Activated CD8-positive, alpha-beta T cell treated with anti-CD3 and anti-CD28 coated beads for 36 hours (primary cell): ENCODE measurements around the gene PATJ. TPM values are rescaled to one million over a fixed set of nuclear protein-coding genes. Genes with fewer than 3 reads are reported as not detected.
A peak's percentile ranks its signal among the peaks of the same experiment; 100 is the strongest.
"Not testable (repeated sequence)": the region's sequence is repeated elsewhere in the genome, so short reads cannot be mapped to it uniquely, and the experiment has no call there.

Source experiments
- ATAC-seq: fragments of 200-7000 bp; cut with Tn5 transposase; one replicate; pipeline ENCODE4 v1.10.0; 2021; ENCODE audit warnings: mild to moderate bottlenecking, moderate library complexity
- CTCF ChIA-PET: fragments of 350-600 bp; sonication (Branson Sonifier 250); formaldehyde crosslinking; loops from one replicate; lab custom pipeline; 2021; ENCODE audit warnings: antibody characterized with exemption; lab: Charles Lee
- POLR2A ChIA-PET: fragments of 350-600 bp; sonication (Branson Sonifier 250); formaldehyde crosslinking; loops from one replicate; lab custom pipeline; 2021; ENCODE audit warnings: antibody characterized with exemption; lab: Charles Lee
- DNase-seq: peaks from one replicate; pipeline ENCODE4 v3.0.0-alpha.2; 2020
- H3K27ac Mint-ChIP-seq: one replicate; pipeline ENCODE4 v1.8.0; 2021; ENCODE audit warnings: mild to moderate bottlenecking, mixed read lengths
- H3K27me3 Mint-ChIP-seq: one replicate; pipeline ENCODE4 v1.8.0; 2021; ENCODE audit warnings: mixed read lengths
- H3K36me3 Mint-ChIP-seq: one replicate; pipeline ENCODE4 v1.8.0; 2021; ENCODE audit warnings: low read depth, mixed read lengths
- H3K4me1 Mint-ChIP-seq: one replicate; pipeline ENCODE4 v1.8.0; 2021; ENCODE audit warnings: low read depth, mixed read lengths
- H3K4me3 Mint-ChIP-seq: one replicate; pipeline ENCODE4 v1.8.0; 2021; ENCODE audit warnings: mild to moderate bottlenecking, moderate library complexity, mixed read lengths
- H3K9me3 Mint-ChIP-seq: one replicate; pipeline ENCODE4 v1.8.0; 2021; ENCODE audit warnings: mixed read lengths
- CTCF ChIP-seq: fragments of 200-600 bp; IDR thresholded peaks from one replicate; pipeline ENCODE4 v1.8.0; 2022; ENCODE audit warnings: antibody characterized with exemption, mild to moderate bottlenecking
- intact Hi-C: fragments of 100-400 bp; cut with micrococcal nuclease; formaldehyde crosslinking; loops from one replicate; pipeline ENCODE4 v1.10.0; 2022
- total RNA-seq, 2 experiments: library from RNA; stranded (reverse); gene quantifications; one replicate each; pipeline ENCODE4 v1.2.3, GENCODE V29; 2021

Gene PATJ
- total RNA-seq, 2 experiments from 2014 or later = 8.1 to 9.2 TPM

GRCh38 chr1:61781151-61781550 lies 38.9 kb downstream of the PATJ start:
- ATAC-seq (no peak), DNase-seq (no peak)
- H3K9me3 Mint-ChIP-seq = no peaks in the 10 kb centered on the region
- no peak for TF ChIP-seq CTCF
- H3K27me3 Mint-ChIP-seq = no peaks in the 10 kb centered on the region
- H3K4me1 Mint-ChIP-seq = peaks cover 48% of the 10 kb centered on the region
- CTCF ChIA-PET = interaction anchor here (1.5 kb wide), 1 partner anchor 12 kb away, joined by 5 read pairs; no protein-coding TSS in a partner anchor
- H3K4me3 Mint-ChIP-seq = no peak overlapping the region
- POLR2A ChIA-PET = no interaction called here
- intact Hi-C loops = no loop called here
- peaks cover 2% of the 10 kb centered on the region for H3K36me3 Mint-ChIP-seq
- H3K27ac Mint-ChIP-seq = no peak overlapping the region

- Mint-ChIP-seq H3K27ac (peak overlapping the region; percentile 47), H3K36me3 (peaks cover 2% of the 10 kb centered on the region), H3K27me3 (no peaks in the 10 kb centered on the region), H3K4me3 (no peak overlapping the region), H3K4me1 (peaks cover 50% of the 10 kb centered on the region), H3K9me3 (no peaks in the 10 kb centered on the region)
- intact Hi-C loops = loop anchor here (2.0 kb wide), 1 partner anchor 58 kb away; the partner anchor contains the start of gene TM2D1
- ATAC-seq = peak; percentile 95
- peak; percentile 87 for DNase-seq
- POLR2A ChIA-PET = interaction anchor here (0.7 to 0.8 kb wide), 2 partner anchors 12 to 56 kb away, joined by 3 read pairs; no protein-coding TSS in a partner anchor
- CTCF ChIA-PET = interaction anchor here (1.1 kb wide), 1 partner anchor 141 kb away, joined by 3 read pairs; no protein-coding TSS in a partner anchor
- TF ChIP-seq CTCF = no peak
Measured at GRCh38 chr1:61782771-61783170, 40.5 kb downstream of the PATJ start.

- Mint-ChIP-seq H3K4me1 (peaks cover 46% of the 10 kb centered on the region), H3K27me3 (no peaks in the 10 kb centered on the region), H3K27ac (no peak overlapping the region), H3K4me3 (no peak overlapping the region), H3K9me3 (no peaks in the 10 kb centered on the region), H3K36me3 (peaks cover 6% of the 10 kb centered on the region)
- POLR2A ChIA-PET = interaction anchor here (1.2 kb wide), 1 partner anchor 11 kb away, joined by 3 read pairs; no protein-coding TSS in a partner anchor
- no peak for ATAC-seq
- TF ChIP-seq CTCF = no peak
- CTCF ChIA-PET = no interaction called here
- intact Hi-C loops = no loop called here
- DNase-seq = no peak
Measured at GRCh38 chr1:61784726-61785125, 42.4 kb downstream of the PATJ start.

GRCh38 chr1:61790837-61791236 lies 48.6 kb downstream of the PATJ start:
- peaks cover 2% of the 10 kb centered on the region for H3K4me1 Mint-ChIP-seq
- H3K9me3 Mint-ChIP-seq = no peaks in the 10 kb centered on the region
- intact Hi-C loops = no loop called here
- POLR2A ChIA-PET = no interaction called here
- H3K27ac Mint-ChIP-seq = no peak overlapping the region
- no peaks in the 10 kb centered on the region for H3K27me3 Mint-ChIP-seq
- ATAC-seq (no peak), DNase-seq (no peak)
- CTCF ChIA-PET = no interaction called here
- TF ChIP-seq CTCF = no peak
- H3K4me3 Mint-ChIP-seq = no peak overlapping the region
- H3K36me3 Mint-ChIP-seq = peaks cover 9% of the 10 kb centered on the region

GRCh38 chr1:61797045-61797755 lies 54.9 kb downstream of the PATJ start:
- H3K4me3 Mint-ChIP-seq = no peak overlapping the region
- peaks cover 3% of the 10 kb centered on the region for H3K4me1 Mint-ChIP-seq
- POLR2A ChIA-PET = interaction anchor here (1.1 kb wide), 1 partner anchor 97 kb away, joined by 4 read pairs; no protein-coding TSS in a partner anchor
- intact Hi-C loops = no loop called here
- H3K9me3 Mint-ChIP-seq = no peaks in the 10 kb centered on the region
- H3K36me3 Mint-ChIP-seq = peaks cover 28% of the 10 kb centered on the region
- no peak for TF ChIP-seq CTCF
- DNase-seq (no peak), ATAC-seq (no peak)
- H3K27ac Mint-ChIP-seq = no peak overlapping the region
- H3K27me3 Mint-ChIP-seq = no peaks in the 10 kb centered on the region
- CTCF ChIA-PET = no interaction called here

GRCh38 chr1:61801047-61801446 lies 58.8 kb downstream of the PATJ start:
- H3K36me3 Mint-ChIP-seq = peaks cover 32% of the 10 kb centered on the region
- H3K9me3 Mint-ChIP-seq, intact Hi-C loops, CTCF ChIA-PET, H3K4me3 Mint-ChIP-seq, H3K27me3 Mint-ChIP-seq, ATAC-seq, POLR2A ChIA-PET, H3K4me1 Mint-ChIP-seq, H3K27ac Mint-ChIP-seq, DNase-seq: not testable (repeated sequence)
